ENCODE results near the gene CELSR1.
"Not testable (repeated sequence)": the region's sequence is repeated elsewhere in the genome, so short reads cannot be mapped to it uniquely, and the experiment has no call there.

The CELSR1 gene

GRCh38 chr22:46408568-46409506 is 128.6 kb downstream of the CELSR1 start:
- H3K4me3 ChIP-seq (ENCODE audit: low read length), result no peak overlapping the region
- H3K9ac ChIP-seq (ENCODE audit: low read depth, low read length), result no peak overlapping the region
- H3K9me3 ChIP-seq (ENCODE audit: insufficient read depth, low read depth, low read length), result no peaks in the 10 kb centered on the region
- no peaks in the 10 kb centered on the region for H3K36me3 ChIP-seq (ENCODE audit: insufficient read depth, low read depth, low read length)
- H3K27me3 ChIP-seq (ENCODE audit: insufficient read depth, low read length), result no peaks in the 10 kb centered on the region
- no peak overlapping the region for H3K27ac ChIP-seq (ENCODE audit: low read length)
- H3K4me1 ChIP-seq (ENCODE audit: insufficient read depth, low read length), result no peaks in the 10 kb centered on the region

DNA sequence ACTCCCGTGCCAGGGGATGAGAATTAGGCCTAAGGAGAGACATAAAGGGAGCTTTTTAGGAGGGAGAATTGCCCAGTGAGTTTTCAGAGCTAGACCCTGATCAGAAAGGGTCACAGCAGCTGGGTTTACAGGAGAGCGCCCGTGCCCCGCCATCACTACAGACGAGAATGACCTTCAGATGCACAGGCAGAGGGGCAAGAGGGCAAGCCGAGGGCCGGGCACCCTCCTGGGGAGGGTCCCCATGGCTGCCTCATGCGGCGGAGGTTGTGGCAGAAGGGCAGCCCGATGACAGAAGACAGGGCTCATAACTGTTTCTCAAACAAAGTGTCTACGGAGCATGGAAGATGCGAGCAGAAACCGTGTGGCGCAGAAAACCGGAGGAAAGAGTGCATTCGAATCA is 129.7 kb downstream of the CELSR1 start:
- H3K4me1 ChIP-seq (ENCODE audit: insufficient read depth, low read length), result no peaks in the 10 kb centered on the region
- no peak overlapping the region for H3K4me3 ChIP-seq (ENCODE audit: low read length)
- no peaks in the 10 kb centered on the region for H3K9me3 ChIP-seq (ENCODE audit: insufficient read depth, low read depth, low read length)
- H3K27ac ChIP-seq (ENCODE audit: low read length), result no peak overlapping the region
- no peaks in the 10 kb centered on the region for H3K27me3 ChIP-seq (ENCODE audit: insufficient read depth, low read length)
- H3K36me3 ChIP-seq (ENCODE audit: insufficient read depth, low read depth, low read length), result no peaks in the 10 kb centered on the region
- H3K9ac ChIP-seq (ENCODE audit: low read depth, low read length), result no peak overlapping the region

DNA sequence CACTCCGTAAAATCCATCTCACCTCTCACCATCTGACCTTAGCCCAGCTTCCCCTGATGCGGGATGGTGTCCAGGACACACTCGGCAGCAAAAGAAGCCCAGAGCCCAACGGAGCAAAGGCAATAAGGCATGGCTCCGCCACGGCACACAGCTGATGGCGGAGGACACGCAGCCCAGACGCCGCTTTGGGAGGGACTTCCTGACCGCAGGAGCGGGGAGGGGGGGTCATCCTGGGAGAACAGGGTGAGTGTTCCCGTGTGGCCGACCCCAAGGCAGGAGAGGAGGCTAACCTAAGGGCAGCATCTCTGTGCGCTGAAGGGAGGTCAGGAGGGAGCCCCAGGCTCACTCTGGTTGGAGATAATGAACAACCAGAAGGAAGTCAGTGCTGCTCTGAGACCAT is 130.6 kb downstream of the CELSR1 start:
- Histone ChIP-seq H3K27ac (ENCODE audit: low read length) (no peak overlapping the region), H3K9ac (ENCODE audit: low read depth, low read length) (no peak overlapping the region), H3K9me3 (ENCODE audit: insufficient read depth, low read depth, low read length) (no peaks in the 10 kb centered on the region), H3K4me3 (ENCODE audit: low read length) (no peak overlapping the region), H3K4me1 (ENCODE audit: insufficient read depth, low read length) (no peaks in the 10 kb centered on the region), H3K27me3 (ENCODE audit: insufficient read depth, low read length) (no peaks in the 10 kb centered on the region), H3K36me3 (ENCODE audit: insufficient read depth, low read depth, low read length) (no peaks in the 10 kb centered on the region)

GRCh38 chr22:46406349-46406748 is 131.1 kb downstream of the CELSR1 start:
- no peaks in the 10 kb centered on the region for H3K27me3 ChIP-seq (ENCODE audit: insufficient read depth, low read length)
- H3K4me3 ChIP-seq (ENCODE audit: low read length), result no peak overlapping the region
- H3K36me3 ChIP-seq (ENCODE audit: insufficient read depth, low read depth, low read length), result no peaks in the 10 kb centered on the region
- no peaks in the 10 kb centered on the region for H3K9me3 ChIP-seq (ENCODE audit: insufficient read depth, low read depth, low read length)
- H3K27ac ChIP-seq (ENCODE audit: low read length), result no peak overlapping the region
- H3K4me1 ChIP-seq (ENCODE audit: insufficient read depth, low read length), result no peaks in the 10 kb centered on the region
- H3K9ac ChIP-seq (ENCODE audit: low read depth, low read length), result no peak overlapping the region

DNA sequence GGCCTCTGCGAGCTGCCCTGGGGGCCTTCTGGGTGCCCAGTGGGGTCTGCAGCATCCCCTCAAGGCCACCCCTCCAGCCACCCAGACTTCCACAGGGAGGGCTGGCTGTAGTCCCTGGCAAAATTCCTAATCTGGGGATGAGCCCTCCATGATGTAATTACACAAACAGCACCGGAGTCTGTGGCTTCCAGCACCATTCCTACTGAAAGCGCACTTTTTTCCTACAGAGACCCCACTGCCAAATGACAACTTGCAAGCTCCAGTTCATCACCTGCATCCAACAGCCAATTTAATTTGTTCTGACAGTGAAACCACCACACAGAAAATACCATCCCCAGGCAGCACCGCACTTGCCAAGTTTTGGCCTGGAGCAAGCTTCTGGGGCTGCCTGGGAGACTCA is 131.5 kb downstream of the CELSR1 start:
- H3K4me1 ChIP-seq (ENCODE audit: insufficient read depth, low read length), result no peaks in the 10 kb centered on the region

DNA sequence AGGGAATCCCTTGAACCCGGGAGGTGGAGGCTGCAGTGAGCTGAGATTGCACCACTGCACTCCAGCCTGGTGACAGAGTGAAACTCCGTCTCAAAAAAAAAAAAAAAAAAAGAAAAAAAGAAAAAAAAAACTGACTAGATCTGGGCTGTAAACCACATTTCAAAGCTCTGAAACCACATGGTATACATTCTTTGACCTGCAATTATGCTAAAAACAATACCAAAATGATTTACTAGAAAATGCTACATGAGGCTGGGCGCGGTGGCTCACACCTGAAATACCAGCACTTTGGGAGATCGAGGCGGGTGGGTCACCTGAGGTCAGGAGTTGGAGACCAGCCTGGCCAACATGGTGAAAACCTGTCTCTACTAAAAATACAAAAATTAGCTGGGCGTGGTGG is 133.5 kb downstream of the CELSR1 start:
- not testable (repeated sequence) for H3K27ac ChIP-seq (ENCODE audit: low read length); H3K9me3 ChIP-seq (ENCODE audit: insufficient read depth, low read depth, low read length); H3K4me1 ChIP-seq (ENCODE audit: insufficient read depth, low read length); H3K4me3 ChIP-seq (ENCODE audit: low read length); H3K9ac ChIP-seq (ENCODE audit: low read depth, low read length); H3K36me3 ChIP-seq (ENCODE audit: insufficient read depth, low read depth, low read length); H3K27me3 ChIP-seq (ENCODE audit: insufficient read depth, low read length)

More for the DNA sequence above, 131.5 kb downstream of the CELSR1 start:
- Histone ChIP-seq H3K9ac (ENCODE audit: low read depth, low read length) (no peak overlapping the region), H3K36me3 (ENCODE audit: insufficient read depth, low read depth, low read length) (no peaks in the 10 kb centered on the region), H3K27ac (ENCODE audit: low read length) (no peak overlapping the region), H3K27me3 (ENCODE audit: insufficient read depth, low read length) (no peaks in the 10 kb centered on the region), H3K9me3 (ENCODE audit: insufficient read depth, low read depth, low read length) (no peaks in the 10 kb centered on the region), H3K4me3 (ENCODE audit: low read length) (no peak overlapping the region)

GRCh38 chr22:46402505-46402904 is 134.9 kb downstream of the CELSR1 start:
- H3K9ac ChIP-seq (ENCODE audit: low read depth, low read length), result no peak overlapping the region
- H3K9me3 ChIP-seq (ENCODE audit: insufficient read depth, low read depth, low read length), result no peaks in the 10 kb centered on the region
- no peaks in the 10 kb centered on the region for H3K4me1 ChIP-seq (ENCODE audit: insufficient read depth, low read length)
- no peak overlapping the region for H3K27ac ChIP-seq (ENCODE audit: low read length)
- no peak overlapping the region for H3K4me3 ChIP-seq (ENCODE audit: low read length)
- no peaks in the 10 kb centered on the region for H3K27me3 ChIP-seq (ENCODE audit: insufficient read depth, low read length)
- H3K36me3 ChIP-seq (ENCODE audit: insufficient read depth, low read depth, low read length), result no peaks in the 10 kb centered on the region

GRCh38 chr22:46401370-46401769 is 136.1 kb downstream of the CELSR1 start:
- no peaks in the 10 kb centered on the region for H3K27me3 ChIP-seq (ENCODE audit: insufficient read depth, low read length)
- no peaks in the 10 kb centered on the region for H3K4me1 ChIP-seq (ENCODE audit: insufficient read depth, low read length)
- no peaks in the 10 kb centered on the region for H3K36me3 ChIP-seq (ENCODE audit: insufficient read depth, low read depth, low read length)
- H3K4me3 ChIP-seq (ENCODE audit: low read length), result no peak overlapping the region
- H3K9me3 ChIP-seq (ENCODE audit: insufficient read depth, low read depth, low read length), result no peaks in the 10 kb centered on the region
- H3K9ac ChIP-seq (ENCODE audit: low read depth, low read length), result no peak overlapping the region
- H3K27ac ChIP-seq (ENCODE audit: low read length), result no peak overlapping the region

- H3K27ac ChIP-seq (ENCODE audit: low read length), result no peak overlapping the region
- no peaks in the 10 kb centered on the region for H3K9me3 ChIP-seq (ENCODE audit: insufficient read depth, low read depth, low read length)
- no peaks in the 10 kb centered on the region for H3K4me1 ChIP-seq (ENCODE audit: insufficient read depth, low read length)
- H3K36me3 ChIP-seq (ENCODE audit: insufficient read depth, low read depth, low read length), result no peaks in the 10 kb centered on the region
- H3K27me3 ChIP-seq (ENCODE audit: insufficient read depth, low read length), result no peaks in the 10 kb centered on the region
- no peak overlapping the region for H3K4me3 ChIP-seq (ENCODE audit: low read length)
- H3K9ac ChIP-seq (ENCODE audit: low read depth, low read length), result no peak overlapping the region
Measured at GRCh38 chr22:46399251-46400024, 138.0 kb downstream of the CELSR1 start.

GRCh38 chr22:46397951-46398350 is 139.5 kb downstream of the CELSR1 start:
- Histone ChIP-seq H3K36me3 (ENCODE audit: insufficient read depth, low read depth, low read length) (no peaks in the 10 kb centered on the region), H3K27me3 (ENCODE audit: insufficient read depth, low read length) (no peaks in the 10 kb centered on the region)

GRCh38 chr22:46397514-46397913 is 139.9 kb downstream of the CELSR1 start:
- Histone ChIP-seq H3K4me1 (ENCODE audit: insufficient read depth, low read length) (no peaks in the 10 kb centered on the region), H3K9ac (ENCODE audit: low read depth, low read length) (no peak overlapping the region), H3K27me3 (ENCODE audit: insufficient read depth, low read length) (no peaks in the 10 kb centered on the region), H3K36me3 (ENCODE audit: insufficient read depth, low read depth, low read length) (no peaks in the 10 kb centered on the region), H3K27ac (ENCODE audit: low read length) (no peak overlapping the region), H3K9me3 (ENCODE audit: insufficient read depth, low read depth, low read length) (no peaks in the 10 kb centered on the region), H3K4me3 (ENCODE audit: low read length) (no peak overlapping the region)

More at GRCh38 chr22:46397951-46398350, 139.5 kb downstream of the CELSR1 start:
- Histone ChIP-seq H3K4me3 (ENCODE audit: low read length) (no peak overlapping the region), H3K27ac (ENCODE audit: low read length) (no peak overlapping the region), H3K9me3 (ENCODE audit: insufficient read depth, low read depth, low read length) (no peaks in the 10 kb centered on the region), H3K4me1 (ENCODE audit: insufficient read depth, low read length) (no peaks in the 10 kb centered on the region), H3K9ac (ENCODE audit: low read depth, low read length) (no peak overlapping the region)

GRCh38 chr22:46397049-46397448 is 140.4 kb downstream of the CELSR1 start:
- not testable (repeated sequence) for H3K36me3 ChIP-seq (ENCODE audit: insufficient read depth, low read depth, low read length)

More at GRCh38 chr22:46397049-46397448, 140.4 kb downstream of the CELSR1 start:
- not testable (repeated sequence) for H3K9ac ChIP-seq (ENCODE audit: low read depth, low read length); H3K4me1 ChIP-seq (ENCODE audit: insufficient read depth, low read length); H3K27ac ChIP-seq (ENCODE audit: low read length); H3K4me3 ChIP-seq (ENCODE audit: low read length); H3K27me3 ChIP-seq (ENCODE audit: insufficient read depth, low read length); H3K9me3 ChIP-seq (ENCODE audit: insufficient read depth, low read depth, low read length)
